ENCODE measurements around the gene TRAF3IP3. TPM values are rescaled to one million over a fixed set of nuclear protein-coding genes. Genes with fewer than 3 reads are reported as not detected.

TRAF3IP3 gene
- total and polyA plus RNA-seq, 5 donors from 2014 or later = 450 to 594 (median 496) TPM

DNA sequence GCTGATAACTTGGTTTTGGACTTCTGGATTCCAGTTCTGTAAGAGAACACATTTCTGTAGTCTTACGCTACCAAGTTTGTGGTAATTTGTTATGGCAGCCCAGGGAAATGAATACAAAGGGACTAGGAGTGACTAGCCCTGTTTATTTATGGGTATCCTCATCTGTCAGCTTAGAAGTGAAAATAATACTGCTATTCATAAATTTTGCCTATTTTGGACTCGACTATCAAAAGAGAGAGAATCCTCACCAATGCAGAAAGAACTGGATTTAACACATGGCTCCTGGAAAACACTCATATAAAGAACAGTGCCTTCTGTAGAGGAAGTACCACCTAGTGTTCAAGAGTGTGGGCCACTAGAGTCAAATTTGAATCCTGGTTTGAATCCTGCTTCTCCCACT is 28.6 kb upstream of the TRAF3IP3 start:
- DNase-seq = no peak
- peaks cover 4 to 20% (median 5%) of the 10 kb centered on the region in 4 donors for H3K4me1 Mint-ChIP-seq
- Histone ChIP-seq H3K4me1 (ENCODE audit: control insufficient read depth, insufficient read depth, low read length, poor library complexity, severe bottlenecking) (no peaks in the 10 kb centered on the region), H3K36me3 (ENCODE audit: control insufficient read depth, insufficient read depth, low read length) (no peaks in the 10 kb centered on the region), H3K27ac (ENCODE audit: insufficient read depth, low read length, poor library complexity, severe bottlenecking) (no peak overlapping the region), H3K4me3 (ENCODE audit: low read depth, low read length) (no peak overlapping the region), H3K27me3 (ENCODE audit: control insufficient read depth, insufficient read depth, low read length) (no peaks in the 10 kb centered on the region), H3K9me3 (ENCODE audit: control insufficient read depth in 2 of 2, low read length in 2 of 2) (no peaks in the 10 kb centered on the region)
- H3K9me3 Mint-ChIP-seq = peaks cover 0 to under 1% (median 0%) of the 10 kb centered on the region in 7 donors
- ATAC-seq (ENCODE audit: low read depth in 2 of 2) = no peak
- peaks cover 3% of the 10 kb centered on the region for H3K36me3 Mint-ChIP-seq
- no peak overlapping the region for H3K4me3 Mint-ChIP-seq
- H3K27me3 Mint-ChIP-seq = no peaks in the 10 kb centered on the region
- no peak overlapping the region for H3K27ac Mint-ChIP-seq

DNA sequence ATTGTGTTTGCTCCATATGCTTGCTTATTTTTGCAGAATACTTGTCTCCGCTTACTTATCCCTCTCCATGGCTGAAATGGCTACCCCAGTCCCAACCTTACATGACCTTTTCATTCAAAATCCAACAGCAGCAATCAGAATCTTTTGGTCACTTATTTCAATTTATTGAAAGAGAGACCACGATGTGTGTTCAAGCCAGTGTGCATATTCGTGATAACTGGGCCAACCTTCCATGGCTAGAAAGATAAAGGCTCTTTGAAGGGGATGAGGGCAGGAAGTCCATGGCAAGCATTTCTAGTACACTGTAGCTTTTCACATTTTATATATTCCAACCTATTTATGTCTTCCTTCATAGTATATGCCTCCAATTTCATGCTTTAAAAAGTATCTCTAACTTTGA is 28.1 kb upstream of the TRAF3IP3 start:
- DNase-seq = no peak
- no peak overlapping the region for H3K4me3 Mint-ChIP-seq

DNA sequence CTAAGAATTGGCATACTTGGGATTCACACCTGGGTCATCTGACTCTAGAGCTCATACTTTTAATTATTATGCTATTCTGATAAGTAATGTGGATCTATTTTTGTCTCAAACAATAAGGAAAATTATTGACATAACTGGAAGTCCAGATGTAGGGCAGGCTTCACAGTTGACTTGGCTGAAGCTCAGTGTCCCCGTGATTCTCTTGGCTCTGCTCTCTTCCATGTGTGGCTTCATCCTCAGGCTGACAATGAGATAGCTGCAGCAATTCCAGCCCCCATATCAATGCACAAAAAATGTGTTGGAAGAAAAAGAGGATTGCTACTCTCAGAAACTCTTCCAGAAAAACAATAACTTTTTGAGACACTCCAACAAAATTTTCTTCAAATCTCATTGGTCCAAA is 27.4 kb upstream of the TRAF3IP3 start:
- no peak overlapping the region for H3K27ac Mint-ChIP-seq
- DNase-seq = no peak

More for the DNA sequence above, 28.1 kb upstream of the TRAF3IP3 start:
- no peaks in the 10 kb centered on the region for H3K27me3 ChIP-seq (ENCODE audit: control insufficient read depth, insufficient read depth, low read length)
- no peaks in the 10 kb centered on the region for H3K9me3 Mint-ChIP-seq
- H3K4me3 ChIP-seq (ENCODE audit: low read depth, low read length) = no peak overlapping the region
- H3K4me1 Mint-ChIP-seq = peaks cover 4 to 20% (median 5%) of the 10 kb centered on the region in 4 donors
- no peak overlapping the region for H3K27ac Mint-ChIP-seq
- no peak for ATAC-seq (ENCODE audit: low read depth in 2 of 2)
- no peaks in the 10 kb centered on the region for H3K27me3 Mint-ChIP-seq
- peaks cover 3% of the 10 kb centered on the region for H3K36me3 Mint-ChIP-seq
- no peak overlapping the region for H3K27ac ChIP-seq (ENCODE audit: insufficient read depth, low read length, poor library complexity, severe bottlenecking)
- no peaks in the 10 kb centered on the region for H3K9me3 ChIP-seq (ENCODE audit: control insufficient read depth in 2 of 2, low read length in 2 of 2)
- H3K36me3 ChIP-seq (ENCODE audit: control insufficient read depth, insufficient read depth, low read length) = no peaks in the 10 kb centered on the region
- no peaks in the 10 kb centered on the region for H3K4me1 ChIP-seq (ENCODE audit: control insufficient read depth, insufficient read depth, low read length, poor library complexity, severe bottlenecking)

DNA sequence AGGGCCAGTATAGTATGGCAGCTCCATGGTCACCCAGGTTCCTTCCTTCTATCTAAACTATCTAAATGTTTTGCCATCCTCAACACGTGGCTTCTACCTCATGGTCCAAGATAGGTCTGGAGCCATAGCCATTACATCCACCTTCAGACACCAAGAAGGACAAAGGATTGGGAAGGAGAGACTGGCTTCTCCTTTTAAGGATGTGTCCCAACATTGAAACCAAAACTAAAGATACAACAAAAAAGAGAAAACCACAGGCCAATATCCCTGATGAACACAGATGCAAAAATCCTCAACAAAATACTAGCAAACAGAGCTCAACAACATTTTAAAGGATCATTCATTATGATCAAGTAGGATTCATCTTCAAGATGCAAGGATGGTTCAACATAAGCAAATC is 26.4 kb upstream of the TRAF3IP3 start:
- no peak for ATAC-seq (ENCODE audit: low read depth in 2 of 2)
- H3K4me1 ChIP-seq (ENCODE audit: control insufficient read depth, insufficient read depth, low read length, poor library complexity, severe bottlenecking) = no peaks in the 10 kb centered on the region
- Mint-ChIP-seq H3K9me3 (no peaks in the 10 kb centered on the region), H3K4me3 (no peak overlapping the region), H3K4me1 (peaks cover under 1 to 11% (median 4%) of the 10 kb centered on the region in 4 donors), H3K36me3 (peaks cover 3% of the 10 kb centered on the region), H3K27me3 (no peaks in the 10 kb centered on the region), H3K27ac (no peak overlapping the region)
- H3K36me3 ChIP-seq (ENCODE audit: control insufficient read depth, insufficient read depth, low read length) = no peaks in the 10 kb centered on the region
- DNase-seq = no peak
- H3K9me3 ChIP-seq (ENCODE audit: control insufficient read depth in 2 of 2, low read length in 2 of 2) = no peaks in the 10 kb centered on the region
- H3K27ac ChIP-seq (ENCODE audit: insufficient read depth, low read length, poor library complexity, severe bottlenecking) = no peak overlapping the region
- H3K27me3 ChIP-seq (ENCODE audit: control insufficient read depth, insufficient read depth, low read length) = no peaks in the 10 kb centered on the region
- no peak overlapping the region for H3K4me3 ChIP-seq (ENCODE audit: low read depth, low read length)

More for the DNA sequence above, 27.4 kb upstream of the TRAF3IP3 start:
- Histone ChIP-seq H3K4me1 (ENCODE audit: control insufficient read depth, insufficient read depth, low read length, poor library complexity, severe bottlenecking) (no peaks in the 10 kb centered on the region), H3K27me3 (ENCODE audit: control insufficient read depth, insufficient read depth, low read length) (no peaks in the 10 kb centered on the region), H3K27ac (ENCODE audit: insufficient read depth, low read length, poor library complexity, severe bottlenecking) (no peak overlapping the region), H3K36me3 (ENCODE audit: control insufficient read depth, insufficient read depth, low read length) (no peaks in the 10 kb centered on the region), H3K9me3 (ENCODE audit: control insufficient read depth in 2 of 2, low read length in 2 of 2) (no peaks in the 10 kb centered on the region), H3K4me3 (ENCODE audit: low read depth, low read length) (no peak overlapping the region)
- peaks cover 3% of the 10 kb centered on the region for H3K36me3 Mint-ChIP-seq
- H3K9me3 Mint-ChIP-seq = no peaks in the 10 kb centered on the region
- no peak for ATAC-seq (ENCODE audit: low read depth in 2 of 2)
- peaks cover 4 to 19% (median 5%) of the 10 kb centered on the region in 4 donors for H3K4me1 Mint-ChIP-seq
- H3K27me3 Mint-ChIP-seq = no peaks in the 10 kb centered on the region
- H3K4me3 Mint-ChIP-seq = no peak overlapping the region

DNA sequence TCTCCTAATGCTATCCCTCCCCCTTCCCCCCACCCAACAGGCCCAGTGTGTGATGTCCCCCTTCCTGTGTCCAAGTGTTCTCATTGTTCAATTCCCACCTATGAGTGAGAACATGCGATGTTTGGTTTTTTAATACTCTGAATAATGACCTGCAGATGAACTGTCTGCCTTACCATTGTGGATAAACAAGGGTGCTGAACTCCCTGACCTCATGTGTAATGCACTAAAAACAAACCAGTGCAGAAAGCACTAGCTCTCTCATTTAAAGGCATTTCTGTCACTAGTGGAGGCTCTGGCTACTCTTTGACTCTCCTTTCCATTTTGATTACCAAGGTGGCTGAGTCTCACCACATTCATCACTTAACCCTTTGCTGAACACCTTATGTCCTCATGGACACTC is 23.1 kb upstream of the TRAF3IP3 start:
- H3K27me3 ChIP-seq (ENCODE audit: control insufficient read depth, insufficient read depth, low read length) = no peaks in the 10 kb centered on the region
- ATAC-seq (ENCODE audit: low read depth in 2 of 2) (no peak), DNase-seq (no peak)
- H3K4me1 ChIP-seq (ENCODE audit: control insufficient read depth, insufficient read depth, low read length, poor library complexity, severe bottlenecking) = no peaks in the 10 kb centered on the region
- Mint-ChIP-seq H3K4me3 (no peak overlapping the region), H3K27ac (no peak overlapping the region), H3K36me3 (no peaks in the 10 kb centered on the region), H3K4me1 (peaks cover 0 to 3% (median 0%) of the 10 kb centered on the region in 4 donors), H3K27me3 (no peaks in the 10 kb centered on the region), H3K9me3 (no peaks in the 10 kb centered on the region)
- H3K9me3 ChIP-seq (ENCODE audit: control insufficient read depth in 2 of 2, low read length in 2 of 2) = no peaks in the 10 kb centered on the region
- no peak overlapping the region for H3K4me3 ChIP-seq (ENCODE audit: low read depth, low read length)
- no peaks in the 10 kb centered on the region for H3K36me3 ChIP-seq (ENCODE audit: control insufficient read depth, insufficient read depth, low read length)
- H3K27ac ChIP-seq (ENCODE audit: insufficient read depth, low read length, poor library complexity, severe bottlenecking) = no peak overlapping the region

DNA sequence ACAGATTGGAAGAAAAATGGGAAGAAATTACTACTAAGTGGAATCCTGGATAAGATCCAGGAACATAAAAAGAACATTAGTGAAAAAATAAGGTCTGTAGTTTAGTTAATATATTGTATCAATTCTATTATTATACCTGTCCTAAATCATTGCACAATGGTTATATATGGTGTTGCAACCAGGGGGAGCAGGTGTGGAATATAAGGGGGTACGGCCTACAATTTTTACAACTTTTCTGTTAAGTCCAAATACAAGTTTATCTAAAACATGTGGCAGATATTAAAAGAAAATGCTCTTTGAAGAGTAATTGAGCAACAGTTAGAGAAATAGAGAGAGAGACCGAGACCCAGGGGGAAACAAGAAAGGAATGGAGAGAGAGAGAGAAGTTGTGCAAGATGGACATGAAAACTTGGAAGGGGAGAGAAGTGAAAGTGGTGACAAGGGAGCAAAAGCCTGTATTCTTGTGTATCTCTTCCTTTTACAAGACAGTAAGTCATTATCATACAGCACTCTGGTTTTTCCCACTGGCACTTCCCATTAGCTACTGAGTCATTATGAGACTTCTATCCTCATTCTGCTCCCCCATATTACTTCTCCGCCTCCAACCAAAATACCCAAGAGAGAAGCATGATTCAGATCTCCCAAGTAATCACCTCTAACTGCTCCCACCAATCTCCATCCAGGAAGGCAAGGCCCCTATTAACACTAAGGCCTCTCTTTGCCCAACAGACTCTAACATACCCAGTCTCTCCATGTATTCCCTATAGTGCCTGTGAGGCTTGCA is 22.3 kb upstream of the TRAF3IP3 start:
- no peaks in the 10 kb centered on the region for H3K27me3 Mint-ChIP-seq
- no peaks in the 10 kb centered on the region for H3K27me3 ChIP-seq (ENCODE audit: control insufficient read depth, insufficient read depth, low read length)
- H3K36me3 ChIP-seq (ENCODE audit: control insufficient read depth, insufficient read depth, low read length) = no peaks in the 10 kb centered on the region
- no peaks in the 10 kb centered on the region for H3K9me3 ChIP-seq (ENCODE audit: control insufficient read depth in 2 of 2, low read length in 2 of 2)
- no peak overlapping the region for H3K4me3 Mint-ChIP-seq
- DNase-seq (no peak), ATAC-seq (ENCODE audit: low read depth in 2 of 2) (no peak)
- H3K27ac Mint-ChIP-seq = no peak overlapping the region
- H3K36me3 Mint-ChIP-seq = no peaks in the 10 kb centered on the region
- peaks cover 0 to 3% (median 0%) of the 10 kb centered on the region in 4 donors for H3K4me1 Mint-ChIP-seq
- H3K4me3 ChIP-seq (ENCODE audit: low read depth, low read length) = no peak overlapping the region
- no peak overlapping the region for H3K27ac ChIP-seq (ENCODE audit: insufficient read depth, low read length, poor library complexity, severe bottlenecking)
- H3K9me3 Mint-ChIP-seq = no peaks in the 10 kb centered on the region
- H3K4me1 ChIP-seq (ENCODE audit: control insufficient read depth, insufficient read depth, low read length, poor library complexity, severe bottlenecking) = no peaks in the 10 kb centered on the region

DNA sequence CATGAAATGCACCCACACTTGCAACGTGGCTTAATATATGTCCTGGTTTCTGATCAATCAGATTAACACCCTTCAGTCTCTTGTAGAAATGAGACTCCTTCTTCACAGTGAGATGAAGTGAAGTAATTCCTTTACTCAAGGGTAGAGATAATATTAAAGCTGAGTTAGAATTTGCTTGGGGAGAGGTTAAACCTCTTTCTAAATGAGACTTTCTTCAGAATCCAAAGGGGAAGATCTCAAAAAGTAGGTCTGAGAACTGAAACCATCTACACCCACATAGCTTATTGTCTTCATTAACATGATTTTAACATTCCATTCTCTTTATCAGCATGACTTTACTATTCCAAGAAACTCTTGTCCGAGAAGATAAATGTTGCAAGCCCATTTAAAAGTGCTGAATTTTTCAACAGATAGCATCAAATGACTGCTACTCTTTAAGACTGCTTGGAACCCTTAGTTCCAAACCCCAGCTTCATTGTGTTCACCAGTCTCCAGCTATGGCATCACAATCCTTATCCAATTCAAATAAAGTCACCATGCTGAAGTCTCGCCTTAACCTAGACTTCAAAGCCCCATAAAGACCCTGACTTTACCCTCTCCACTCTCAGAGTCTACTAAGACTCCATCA is 19.2 kb upstream of the TRAF3IP3 start:
- H3K27ac Mint-ChIP-seq = no peak overlapping the region
- H3K4me1 Mint-ChIP-seq = peaks cover 0 to 4% (median 3%) of the 10 kb centered on the region in 4 donors
- no peaks in the 10 kb centered on the region for H3K36me3 Mint-ChIP-seq

More for the DNA sequence above, 19.2 kb upstream of the TRAF3IP3 start:
- peaks cover 0 to 3% (median 0%) of the 10 kb centered on the region in 7 donors for H3K9me3 Mint-ChIP-seq
- Histone ChIP-seq H3K27ac (ENCODE audit: insufficient read depth, low read length, poor library complexity, severe bottlenecking) (no peak overlapping the region), H3K4me3 (ENCODE audit: low read depth, low read length) (no peak overlapping the region), H3K9me3 (ENCODE audit: control insufficient read depth in 2 of 2, low read length in 2 of 2) (no peaks in the 10 kb centered on the region), H3K36me3 (ENCODE audit: control insufficient read depth, insufficient read depth, low read length) (no peaks in the 10 kb centered on the region), H3K27me3 (ENCODE audit: control insufficient read depth, insufficient read depth, low read length) (no peaks in the 10 kb centered on the region), H3K4me1 (ENCODE audit: control insufficient read depth, insufficient read depth, low read length, poor library complexity, severe bottlenecking) (peaks cover 2% of the 10 kb centered on the region)
- ATAC-seq (ENCODE audit: low read depth in 2 of 2) (no peak), DNase-seq (no peak)
- no peak overlapping the region for H3K4me3 Mint-ChIP-seq
- H3K27me3 Mint-ChIP-seq = no peaks in the 10 kb centered on the region
